ENCODE results near the gene EPHB2. TPM values are rescaled to one million over a fixed set of nuclear protein-coding genes. Genes with fewer than 3 reads are reported as not detected.

The EPHB2 gene
- total and polyA plus RNA-seq, 2 donors (not counting 3 experiments of a cell fraction or from before 2014, with no cell fraction given), result 50.8 to 69.1 TPM

- Histone ChIP-seq H3K4me2 (ENCODE audit: insufficient read depth, low read length) (no peak overlapping the region), H3K9ac (replicated peaks; ENCODE audit: extremely low read depth, insufficient read depth, low read length) (no peak overlapping the region), H3K79me2 (ENCODE audit: control insufficient read depth, insufficient read depth, low read length) (no peaks in the 10 kb centered on the region), H3K4me3 (replicated peaks in 1 of 3; ENCODE audit: insufficient read depth in 1 of 3, low read depth in 1 of 3, low read length in 3 of 3) (no peak overlapping the region), H3K27me3 (ENCODE audit: control insufficient read depth in 2 of 2, insufficient read depth in 2 of 2, low read length in 2 of 2) (no peaks in the 10 kb centered on the region), H3K36me3 (ENCODE audit: control insufficient read depth in 2 of 2, extremely low read depth in 1 of 2, insufficient read depth in 2 of 2, low read length in 2 of 2) (peaks cover 3 to 30% of the 10 kb centered on the region in 2 experiments), H3K4me1 (ENCODE audit: control insufficient read depth, extremely low read depth, insufficient read depth, low read length) (no peaks in the 10 kb centered on the region), H4K20me1 (replicated peaks; ENCODE audit: control insufficient read depth, extremely low read depth, insufficient read depth, low read length) (no peaks in the 10 kb centered on the region), H3K27ac (ENCODE audit: insufficient read depth, low read depth, low read length) (no peak overlapping the region), H2AFZ (ENCODE audit: low read depth, low read length) (no peak overlapping the region), H3K9me1 (replicated peaks; ENCODE audit: control insufficient read depth, extremely low read depth, insufficient read depth, low read length) (no peaks in the 10 kb centered on the region), H3K9me3 (replicated peaks; ENCODE audit: control insufficient read depth, insufficient read depth, low read length) (no peaks in the 10 kb centered on the region)
- ChIA-PET POLR2A (no interaction called here), CTCF (interaction anchor here (0.8 to 1.4 kb wide), 2 partner anchors 42 to 201 kb away, joined by 3 read pairs; no protein-coding TSS in a partner anchor)
- TF ChIP-seq POLR2AphosphoS5 (IDR thresholded peaks at IDR 0.05; ENCODE audit: insufficient read depth, low read depth, low read length) (no peak), JUN (IDR thresholded peaks at IDR 0.05; ENCODE audit: borderline replicate concordance, insufficient read depth, insufficient read length, low read depth) (no peak), GATA2 (IDR thresholded peaks at IDR 0.05; ENCODE audit: insufficient read depth, insufficient read length, low read depth, low read length) (no peak), CTCF (IDR thresholded peaks at IDR 0.05; ENCODE audit: extremely low read depth in 1 of 2, insufficient read depth in 1 of 2, low read depth in 1 of 2, low read length in 2 of 2) (no peak), POLR2A (IDR thresholded peaks at IDR 0.05; ENCODE audit: low read depth, low read length) (no peak), EZH2 (IDR thresholded peaks at IDR 0.05; ENCODE audit: borderline replicate concordance, low read depth, low read length, severe bottlenecking) (no peak), MYC (IDR thresholded peaks at IDR 0.05; ENCODE audit: low read depth, low read length) (no peak), FOS (IDR thresholded peaks at IDR 0.05; ENCODE audit: borderline replicate concordance, insufficient read depth, low read length) (no peak)
- TF ChIP-seq, protein P1, sequence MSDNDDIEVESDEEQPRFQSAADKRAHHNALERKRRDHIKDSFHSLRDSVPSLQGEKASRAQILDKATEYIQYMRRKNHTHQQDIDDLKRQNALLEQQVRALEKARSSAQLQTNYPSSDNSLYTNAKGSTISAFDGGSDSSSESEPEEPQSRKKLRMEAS (IDR thresholded peaks at IDR 0.05; ENCODE audit: insufficient read depth, insufficient read length), result no peak
- intact Hi-C loops (cut with micrococcal nuclease) (no loop called here), dilution Hi-C loops (cut with MboI; ENCODE audit: extremely low pct_ligation_motif_present, low sequenced_read_pairs) (no loop called here)
- FAIRE-seq (no peak), DNase-seq (ENCODE audit: low read depth, low spot score) (no peak)
- BruUV-seq (replicated peaks), result no TSS peak
Observed at GRCh38 chr1:22868331-22868730, 157.7 kb downstream of the EPHB2 start.
